Heart left ventricle (tissue), 16 donors: Measurements from ENCODE around the gene PCK1. TPM values are rescaled to one million over a fixed set of nuclear protein-coding genes. Genes with fewer than 3 reads are reported as not detected.

Source experiments
- ATAC-seq, 4 donors: fragments of 200-7000 bp; cut with Tn5 transposase; one replicate each; pipeline ENCODE4 v1.9.1; 2020 to 2022; ENCODE audit warnings: moderate library complexity in 4 of 4, mild to moderate bottlenecking in 3 of 4, moderate number of reproducible peaks in 1 of 4
- DNase-seq, 5 donors: peaks; one replicate each; pipeline ENCODE4 v3.0.0-alpha.2; 2020
- H3K27ac ChIP-seq, 12 donors: fragments of 200-600 bp; sonication (generic) in 4 of 12; one replicate each; pipeline versions ENCODE4 v1.5.0 to v1.8.0; 2016 to 2022; ENCODE audit warnings: mild to moderate bottlenecking in 2 of 12
- H3K27me3 ChIP-seq, 9 donors: fragments of 200-600 bp; sonication (generic) in 2 of 9; one replicate each; pipeline versions ENCODE4 v1.5.1 to v1.8.0; 2016 to 2022; ENCODE audit warnings: mild to moderate bottlenecking in 3 of 9
- H3K36me3 ChIP-seq, 9 donors: fragments of 200-600 bp; sonication (generic) in 2 of 9; one replicate each; pipeline versions ENCODE4 v1.5.0 to v1.8.0; 2018 to 2022; ENCODE audit warnings: mild to moderate bottlenecking in 2 of 9
- H3K4me1 ChIP-seq, 12 donors: fragments of 200-600 bp; sonication (generic) in 4 of 12; one replicate each; pipeline versions ENCODE4 v1.5.0 to v1.8.0; 2016 to 2022; ENCODE audit warnings: mild to moderate bottlenecking in 3 of 12
- H3K4me3 ChIP-seq, 12 donors: fragments of 200-600 bp; sonication (generic) in 4 of 12; one replicate each; pipeline versions ENCODE4 v1.5.0 to v1.8.0; 2017 to 2022; ENCODE audit warnings: mild to moderate bottlenecking in 9 of 12, moderate library complexity in 4 of 12
- H3K9me3 ChIP-seq, 12 donors: fragments of 200-600 bp; sonication (generic) in 4 of 12; one replicate each; pipeline versions ENCODE4 v1.5.0 to v1.8.0; 2016 to 2022; ENCODE audit warnings: mild to moderate bottlenecking in 1 of 12
- CTCF ChIP-seq, 12 donors: fragments of 200-600 bp; sonication (generic) in 4 of 12; IDR thresholded peaks; one replicate each; pipeline versions ENCODE4 v1.5.0 to v1.8.0; 2018 to 2022; ENCODE audit warnings: antibody characterized with exemption in 12 of 12, mild to moderate bottlenecking in 5 of 12
- POLR2A ChIP-seq, 2 donors: fragments of 450-650 bp; IDR thresholded peaks; one replicate each; pipeline ENCODE4 v1.6.1; 2017; ENCODE audit warnings: antibody characterized with exemption in 2 of 2, mild to moderate bottlenecking in 2 of 2, moderate library complexity in 2 of 2
- WGBS, 4 donors: extraction: QIAGEN DNeasy Blood & Tissue Kit in 2 of 4; methylation state at CpG; one replicate each; pipeline versions ENCODE4 v1.1.5 to v1.1.7; 2013 to 2018; 5-methylcytosine and 5-hydroxymethylcytosine counted together
- intact Hi-C, 10 donors: fragments of 100-400 bp; cut with DNase I; formaldehyde crosslinking; loops; one replicate each; pipeline versions ENCODE4 v1.11.1 to v1.14.2; 2022
- polyA plus RNA-seq, 2 donors: library from polyadenylated mRNA; stranded (reverse); fragments of 200-250 nt; gene quantifications; one replicate each; pipeline ENCODE4 v1.2.3, GENCODE V29; 2013
- total RNA-seq, 9 donors: library from RNA; depleted of rRNA in 2 of 9; stranded (reverse); fragments of >200 nt in 2 of 9; fragmentation: NEBNext Ultra II Directional in 3 of 9; extraction: Animal tissue kit (Norgen Biotek cat#: 25700) in 3 of 9; gene quantifications; one replicate each; pipeline versions ENCODE4 v1.1.0 to v1.2.4, GENCODE V29; 2016 to 2023
- donor health status: ischemic (EF 13 %, LVEDD 7.1; RV severe dilation, severe dysfunction).
- donor health status: healthy with polysubstance abuse.
- donor health status: DM: no; HTN: yes; CAD: no.
- donor health status: DM: no; HTN: no; CAD: no.
- donor health status: ischemic (EF 25% LVEDD 6.9; RV normal size, moderate dysfunction).
- donor health status: ischemic (EF 25% LVEDD 5.7; RV mildly dilated, moderate dysfunction).
- donor health status: healthy.
- donor health status: DM: yes; HTN: yes; CAD: no.
- donor health status: ischemic (EF 35%, LVEDD 5.7; RV mildly dilated, moderate dysfunction).
- donor health status: nonischemic (EF 11% LVEDD 7.7; RV severe dilation, severe dysfunction).
- donor health status: DM: yes; HTN: yes; CAD: no.
- donor health status: PGD.
- donor health status: ischemic (EF 29% LVEDD 5.4; RV normal size, mild dysfunction).
- donor health status: nonischemic (EF 23%, LVEDD 6.1; RV moderate dilation, normal function).

The PCK1 gene
- total and polyA plus RNA-seq, 11 donors = 0.13 to 22.0 (median 0.40) TPM; not detected in 2

GRCh38 chr20:57590485-57591288 lies 29.8 kb downstream of the PCK1 start:
- H3K27ac ChIP-seq = no peak overlapping the region
- no peak overlapping the region for H3K4me3 ChIP-seq
- peaks cover 0 to 11% (median 0%) of the 10 kb centered on the region in 12 donors for H3K9me3 ChIP-seq
- 87 to 94% (median 90%) methylated on average over 14 to 18 of the region's 18 CpGs for WGBS, 4 donors
- H3K36me3 ChIP-seq = no peaks in the 10 kb centered on the region
- no peaks in the 10 kb centered on the region for H3K4me1 ChIP-seq
- DNase-seq (peak in 1 of 5 donors; percentile 9), ATAC-seq (peak in 1 of 4 donors; percentile 3)
- TF ChIP-seq CTCF (IDR thresholded peaks at IDR 0.05) (no peak), POLR2A (IDR thresholded peaks at IDR 0.05) (no peak)
- peaks cover 0 to 10% (median 0%) of the 10 kb centered on the region in 9 donors for H3K27me3 ChIP-seq
- intact Hi-C loops = loop anchor here in 7 of 10 donors (2.0 to 10.0 kb wide), 5 partner anchors 64 to 216 kb away; no protein-coding TSS in a partner anchor

- no peak for TF ChIP-seq POLR2A (IDR thresholded peaks at IDR 0.05)
- TF ChIP-seq CTCF (IDR thresholded peaks at IDR 0.05) = no peak
- Histone ChIP-seq H3K27me3 (peaks cover 0 to 6% (median 0%) of the 10 kb centered on the region in 9 donors), H3K4me3 (no peak overlapping the region), H3K36me3 (no peaks in the 10 kb centered on the region), H3K4me1 (peaks cover 0 to under 1% (median 0%) of the 10 kb centered on the region in 12 donors), H3K9me3 (peaks cover 0 to 11% (median 0%) of the 10 kb centered on the region in 12 donors), H3K27ac (no peak overlapping the region)
- intact Hi-C loops = loop anchor here in 7 of 10 donors (2.0 to 10.0 kb wide), 5 partner anchors 63 to 217 kb away; no protein-coding TSS in a partner anchor
- DNase-seq = peak in 1 of 5 donors; percentile 12
- WGBS, 4 donors = 76 to 92% (median 82%) methylated on average over 15 of the region's 15 CpGs
- no peak for ATAC-seq
Measured at GRCh38 chr20:57591289-57592229, 30.6 kb downstream of the PCK1 start.

GRCh38 chr20:57592263-57593092 lies 31.6 kb downstream of the PCK1 start:
- no peaks in the 10 kb centered on the region for H3K36me3 ChIP-seq
- peaks cover 0 to 8% (median 5%) of the 10 kb centered on the region in 12 donors for H3K4me1 ChIP-seq
- intact Hi-C loops = loop anchor here in 7 of 10 donors (1.0 to 10.0 kb wide), 5 partner anchors 62 to 218 kb away; no protein-coding TSS in a partner anchor
- WGBS, 4 donors = 81 to 88% (median 85%) methylated on average over 18 to 22 of the region's 22 CpGs
- peak in 1 of 5 donors; percentile 7 for DNase-seq
- H3K27me3 ChIP-seq = peaks cover 0 to 6% (median 0%) of the 10 kb centered on the region in 9 donors
- no peak for ATAC-seq
- no peak overlapping the region for H3K4me3 ChIP-seq
- TF ChIP-seq POLR2A (IDR thresholded peaks at IDR 0.05) (no peak), CTCF (IDR thresholded peaks at IDR 0.05) (no peak)
- peaks cover 0 to 7% (median 0%) of the 10 kb centered on the region in 12 donors for H3K9me3 ChIP-seq
- no peak overlapping the region for H3K27ac ChIP-seq
